Aorta (tissue), 5 donors: ENCODE measurements around the gene SCAMP4. TPM values are rescaled to one million over a fixed set of nuclear protein-coding genes. Genes with fewer than 3 reads are reported as not detected.

ENCODE experiments used
- ATAC-seq: fragments of 200-7000 bp; cut with Tn5 transposase; one replicate; pipeline ENCODE4 v1.9.1; 2022; ENCODE audit warnings: moderate library complexity; ENCODE audit not compliant: low FRiP score
- DNase-seq, 2 donors: peaks; one replicate each; pipeline ENCODE4 v3.0.0-alpha.2; 2020
- H3K27ac ChIP-seq, 2 donors: one replicate each; pipeline ENCODE4 v1.5.1; 2013; ENCODE audit warnings: low read length in 2 of 2, mild to moderate bottlenecking in 2 of 2, moderate library complexity in 2 of 2, control low read depth in 1 of 2, inconsistent platforms in 1 of 2, low read depth in 1 of 2
- H3K27me3 ChIP-seq, 2 donors: one replicate each; pipeline ENCODE4 v1.6.1; 2013; ENCODE audit warnings: control low read depth in 1 of 2, low read length in 1 of 2, mild to moderate bottlenecking in 1 of 2, moderate library complexity in 1 of 2; ENCODE audit not compliant: insufficient read depth in 2 of 2, control insufficient read depth in 1 of 2
- H3K36me3 ChIP-seq, 2 donors: one replicate each; pipeline ENCODE4 v1.6.1; 2013; ENCODE audit warnings: control low read depth in 1 of 2, low read length in 1 of 2, mild to moderate bottlenecking in 1 of 2; ENCODE audit not compliant: insufficient read depth in 2 of 2, control insufficient read depth in 1 of 2
- H3K4me1 ChIP-seq, 2 donors: one replicate each; pipeline ENCODE4 v1.6.1; 2013; ENCODE audit warnings: low read length in 2 of 2, control low read depth in 1 of 2, mild to moderate bottlenecking in 1 of 2, moderate library complexity in 1 of 2; ENCODE audit not compliant: insufficient read depth in 2 of 2, control insufficient read depth in 1 of 2
- H3K4me3 ChIP-seq, 2 donors: one replicate each; pipeline ENCODE4 v1.5.1; 2013; ENCODE audit warnings: low read length in 2 of 2, control low read depth in 1 of 2, mild to moderate bottlenecking in 1 of 2
- H3K9me3 ChIP-seq: one replicate; pipeline ENCODE4 v1.6.1; 2013; ENCODE audit warnings: mild to moderate bottlenecking, low read length; ENCODE audit not compliant: control insufficient read depth
- WGBS, 2 donors: extraction: QIAGEN DNeasy Blood & Tissue Kit; methylation state at CpG; one replicate each; pipeline ENCODE4 v1.1.7; 2013; 5-methylcytosine and 5-hydroxymethylcytosine counted together
- intact Hi-C, 2 donors: fragments of 100-400 bp; cut with DNase I; formaldehyde crosslinking; loops; one replicate each; pipeline versions ENCODE4 v1.14.2 to v1.15.0; 2022
- polyA plus RNA-seq, 2 donors: library from polyadenylated mRNA; stranded (reverse); fragments of 200-250 nt; gene quantifications; one replicate each; pipeline ENCODE4 v1.2.3, GENCODE V29; 2013
- total RNA-seq, 2 donors: library from RNA; stranded (reverse); fragmentation: NEBNext Ultra II Directional; extraction: Animal tissue kit (Norgen Biotek cat#: 25700); gene quantifications; one replicate each; pipeline ENCODE4 v1.2.1, GENCODE V29; 2021
- donor health status: healthy with polysubstance abuse.
- donor health status: Bipolar disorder and iron deficiency.
- donor health status: DM: no; HTN: no; CAD: no.
- donor health status: DM: no; HTN: no; CAD: no.
- donor health status: DM: yes; HTN: yes; CAD: no.

Gene SCAMP4
- total and polyA plus RNA-seq, 4 donors, result 10.1 to 49.6 (median 29.0) TPM

GRCh38 chr19:1942078-1942933 is 37.1 kb downstream of the SCAMP4 start:
- 1% methylated on average over 40 of the region's 40 CpGs for WGBS, 2 donors
- ATAC-seq (peak; percentile 42), DNase-seq (peak; percentile 82 to 91)
- intact Hi-C loops, result no loop called here
- Histone ChIP-seq H3K27me3 (no peaks in the 10 kb centered on the region), H3K36me3 (no peaks in the 10 kb centered on the region), H3K4me3 (peak overlapping the region; percentile 52 to 75), H3K4me1 (no peaks in the 10 kb centered on the region), H3K27ac (no peak overlapping the region), H3K9me3 (no peaks in the 10 kb centered on the region)

- WGBS, 2 donors, result 42% methylated on average over 21 of the region's 21 CpGs
- H3K4me3 ChIP-seq, result no peak overlapping the region
- H3K4me1 ChIP-seq, result no peaks in the 10 kb centered on the region
- no peak for ATAC-seq
- no peaks in the 10 kb centered on the region for H3K9me3 ChIP-seq
- no peak for DNase-seq
- H3K27me3 ChIP-seq, result no peaks in the 10 kb centered on the region
- H3K27ac ChIP-seq, result no peak overlapping the region
- intact Hi-C loops, result no loop called here
- H3K36me3 ChIP-seq, result no peaks in the 10 kb centered on the region
These were observed 37.8 kb downstream of the SCAMP4 start for GRCh38 chr19:1942934-1943555.

- no peaks in the 10 kb centered on the region for H3K9me3 ChIP-seq
- ATAC-seq (no peak), DNase-seq (no peak)
- no peak overlapping the region for H3K27ac ChIP-seq
- H3K36me3 ChIP-seq, result no peaks in the 10 kb centered on the region
- 92 to 94% methylated on average over 19 to 22 of the region's 22 CpGs for WGBS, 2 donors
- intact Hi-C loops, result no loop called here
- no peaks in the 10 kb centered on the region for H3K4me1 ChIP-seq
- no peak overlapping the region for H3K4me3 ChIP-seq
- no peaks in the 10 kb centered on the region for H3K27me3 ChIP-seq
These were observed 38.5 kb downstream of the SCAMP4 start for GRCh38 chr19:1943661-1944087.

GRCh38 chr19:1944088-1944915 is 39.1 kb downstream of the SCAMP4 start:
- H3K27ac ChIP-seq, result no peak overlapping the region
- ATAC-seq (no peak), DNase-seq (no peak)
- H3K27me3 ChIP-seq, result no peaks in the 10 kb centered on the region
- H3K4me3 ChIP-seq, result no peak overlapping the region
- H3K4me1 ChIP-seq, result no peaks in the 10 kb centered on the region
- H3K36me3 ChIP-seq, result no peaks in the 10 kb centered on the region
- intact Hi-C loops, result no loop called here
- no peaks in the 10 kb centered on the region for H3K9me3 ChIP-seq
- WGBS, 2 donors, result 88 to 90% methylated on average over 41 to 42 of the region's 42 CpGs

DNA sequence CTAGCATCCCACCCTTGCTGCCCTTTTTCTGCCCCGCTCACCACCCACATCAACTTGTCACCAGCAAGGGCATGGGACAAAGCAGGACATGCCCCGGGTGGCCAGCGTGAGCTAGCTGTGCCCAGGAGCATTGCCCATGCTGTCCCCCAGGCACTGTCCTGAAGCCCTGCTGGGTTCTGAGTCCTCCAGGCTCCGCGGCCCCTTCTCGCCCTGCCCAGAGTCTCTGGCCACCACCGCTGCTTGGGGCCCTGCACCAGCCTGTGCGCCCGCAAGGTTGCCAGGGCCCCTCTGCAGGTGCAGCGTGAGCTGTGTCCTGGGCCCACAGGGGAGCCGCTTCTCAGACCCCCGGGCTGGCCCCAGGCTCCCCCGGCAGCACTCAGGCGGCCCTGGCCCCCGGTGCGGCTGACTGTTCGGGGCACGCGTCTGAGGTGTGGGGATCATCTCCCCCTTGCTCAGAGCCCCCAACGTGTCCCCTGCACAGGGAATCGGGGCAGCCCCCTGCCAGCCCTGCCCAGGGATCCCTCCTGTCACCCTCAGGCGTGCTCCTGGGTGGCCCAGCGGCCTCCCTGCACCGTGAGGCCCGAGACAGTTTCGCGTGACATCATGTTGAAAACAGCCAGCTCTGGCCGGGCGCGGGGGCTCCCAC is 39.8 kb downstream of the SCAMP4 start:
- Histone ChIP-seq H3K4me3 (no peak overlapping the region), H3K4me1 (no peaks in the 10 kb centered on the region), H3K27me3 (no peaks in the 10 kb centered on the region), H3K27ac (no peak overlapping the region), H3K36me3 (no peaks in the 10 kb centered on the region), H3K9me3 (no peaks in the 10 kb centered on the region)
- DNase-seq, result no peak
- intact Hi-C loops, result no loop called here
- 85 to 91% methylated on average over 29 to 30 of the region's 30 CpGs for WGBS, 2 donors
- no peak for ATAC-seq

GRCh38 chr19:1945899-1946298 is 40.7 kb downstream of the SCAMP4 start:
- Histone ChIP-seq H3K27ac (no peak overlapping the region), H3K9me3 (no peaks in the 10 kb centered on the region), H3K27me3 (no peaks in the 10 kb centered on the region), H3K36me3 (no peaks in the 10 kb centered on the region), H3K4me1 (no peaks in the 10 kb centered on the region), H3K4me3 (no peak overlapping the region)
- 76 to 85% methylated on average over 18 of the region's 18 CpGs for WGBS, 2 donors
- ATAC-seq (no peak), DNase-seq (no peak)
- intact Hi-C loops, result no loop called here

- H3K9me3 ChIP-seq, result no peaks in the 10 kb centered on the region
- DNase-seq (no peak), ATAC-seq (no peak)
- 88 to 89% methylated on average over 34 of the region's 34 CpGs for WGBS, 2 donors
- H3K36me3 ChIP-seq, result no peaks in the 10 kb centered on the region
- H3K27ac ChIP-seq, result no peak overlapping the region
- H3K27me3 ChIP-seq, result no peaks in the 10 kb centered on the region
- H3K4me3 ChIP-seq, result no peak overlapping the region
- no peaks in the 10 kb centered on the region for H3K4me1 ChIP-seq
- intact Hi-C loops, result no loop called here
These were observed 42.5 kb downstream of the SCAMP4 start for GRCh38 chr19:1947651-1948209.
